IMR-90 (cell line): ENCODE data around the gene MAGI3. TPM values are rescaled to one million over a fixed set of nuclear protein-coding genes. Genes with fewer than 3 reads are reported as not detected.

Experiments used
- ATAC-seq: fragments of 200-7000 bp; cut with Tn5 transposase; 2 replicates; pipeline ENCODE4 v1.9.1; 2020; ENCODE audit warnings: low read depth, mild to moderate bottlenecking, moderate library complexity
- BruUV-seq: library from RNA; stranded (reverse); fragments of 400-500 nt; replicated peaks from 2 replicates; lab custom pipeline; 2021; lab: Mats Ljungman, UMichigan
- CTCF ChIA-PET: fragments of 300-600 bp; formaldehyde crosslinking; extraction: SDS; loops from one replicate; lab custom pipeline; 2021; ENCODE audit warnings: antibody characterized with exemption; lab: Yijun Ruan, JAX
- POLR2A ChIA-PET: fragments of 300-600 bp; sonication (Branson Sonifier 250); formaldehyde crosslinking; loops from one replicate; lab custom pipeline; 2022; ENCODE audit warnings: antibody characterized with exemption; ENCODE audit not compliant: unreplicated experiment; lab: Charles Lee
- DNase-seq: peaks from one replicate; pipeline ENCODE4 v3.0.0; 2013
- H2AFZ ChIP-seq: replicated peaks from 2 replicates; pipeline ENCODE3; 2013; ENCODE audit warnings: low read length, mild to moderate bottlenecking; ENCODE audit not compliant: poor library complexity
- H2AK5ac ChIP-seq: 2 replicates; pipeline ENCODE4 v1.6.1; 2013; ENCODE audit warnings: low read depth, low read length, inconsistent platforms
- H2AK9ac ChIP-seq: replicated peaks from 2 replicates; pipeline ENCODE3; 2013; ENCODE audit warnings: mild to moderate bottlenecking, low read depth, low read length, moderate library complexity; ENCODE audit not compliant: poor library complexity
- H2BK120ac ChIP-seq: 2 replicates; pipeline ENCODE4 v1.6.1; 2013; ENCODE audit warnings: low read depth, low read length, inconsistent platforms
- H2BK15ac ChIP-seq: 3 replicates; pipeline ENCODE4 v1.6.1; 2013; ENCODE audit warnings: low read depth, low read length, inconsistent platforms
- H2BK20ac ChIP-seq: 2 replicates; pipeline ENCODE4 v1.6.1; 2013; ENCODE audit warnings: low read depth, mild to moderate bottlenecking, inconsistent platforms, low read length, moderate library complexity
- H2BK5ac ChIP-seq: 2 replicates; pipeline ENCODE4 v1.6.1; 2013; ENCODE audit warnings: mild to moderate bottlenecking, low read depth, low read length, inconsistent platforms; ENCODE audit not compliant: poor library complexity, severe bottlenecking
- H3K14ac ChIP-seq: replicated peaks from 2 replicates; pipeline ENCODE4 v1.6.1; 2013; ENCODE audit warnings: low read depth, low read length, inconsistent platforms
- H3K18ac ChIP-seq: 2 replicates; pipeline ENCODE4 v1.6.1; 2013; ENCODE audit warnings: low read depth, low read length, control low read depth
- H3K23ac ChIP-seq: 2 replicates; pipeline ENCODE4 v1.6.1; 2013; ENCODE audit warnings: low read depth, low read length, inconsistent platforms
- H3K27ac ChIP-seq: 2 replicates; pipeline ENCODE4 v1.5.1; 2013; ENCODE audit warnings: mild to moderate bottlenecking, control low read depth, low read length; ENCODE audit not compliant: insufficient read depth
- H3K27me3 ChIP-seq: 2 replicates; pipeline ENCODE4 v1.6.1; 2013; ENCODE audit warnings: low read length; ENCODE audit not compliant: control insufficient read depth, insufficient read depth
- H3K36me3 ChIP-seq: 2 replicates; pipeline ENCODE4 v1.6.1; 2013; ENCODE audit warnings: low read length, mixed read lengths; ENCODE audit not compliant: control insufficient read depth, insufficient read depth
- H3K4ac ChIP-seq: 2 replicates; pipeline ENCODE4 v1.6.1; 2013; ENCODE audit warnings: low read depth, low read length, inconsistent platforms
- H3K4me1 ChIP-seq: 2 replicates; pipeline ENCODE4 v1.6.1; 2013; ENCODE audit warnings: low read length, mixed read lengths; ENCODE audit not compliant: control insufficient read depth, insufficient read depth
- H3K4me2 ChIP-seq: 2 replicates; pipeline ENCODE4 v1.6.1; 2013; ENCODE audit warnings: low read depth, mild to moderate bottlenecking, control low read depth, low read length, moderate library complexity
- H3K4me3 ChIP-seq: 2 replicates; pipeline ENCODE4 v1.5.1; 2013; ENCODE audit warnings: low read depth, mild to moderate bottlenecking, control low read depth, low read length, moderate library complexity; ENCODE audit not compliant: insufficient read depth
- H3K56ac ChIP-seq: 2 replicates; pipeline ENCODE4 v1.6.1; 2013; ENCODE audit warnings: low read length, inconsistent platforms; ENCODE audit not compliant: insufficient read depth; ENCODE audit errors: extremely low read depth
- H3K79me1 ChIP-seq, 2 experiments: 2 replicates each; pipeline ENCODE4 v1.6.1; 2013; ENCODE audit warnings: low read length in 2 of 2, inconsistent platforms in 1 of 2, low read depth in 1 of 2
- H3K9ac ChIP-seq: 2 replicates; pipeline ENCODE4 v1.6.1; 2013; ENCODE audit warnings: low read depth, low read length, control low read depth
- H3K9me1 ChIP-seq: 2 replicates; pipeline ENCODE4 v1.6.1; 2013; ENCODE audit warnings: low read length, inconsistent platforms; ENCODE audit not compliant: insufficient read depth
- H3K9me3 ChIP-seq: 2 replicates; pipeline ENCODE4 v1.6.1; 2013; ENCODE audit warnings: low read length; ENCODE audit not compliant: control insufficient read depth, insufficient read depth
- H4K20me1 ChIP-seq: 2 replicates; pipeline ENCODE4 v1.6.1; 2013; ENCODE audit warnings: low read length, inconsistent platforms; ENCODE audit not compliant: insufficient read depth
- H4K5ac ChIP-seq: 2 replicates; pipeline ENCODE4 v1.6.1; 2013; ENCODE audit warnings: mild to moderate bottlenecking, low read depth, low read length, control low read depth
- H4K8ac ChIP-seq, 2 experiments: 2 replicates each; pipeline ENCODE4 v1.6.1; 2013; ENCODE audit warnings: low read depth in 2 of 2, low read length in 2 of 2, control low read depth in 1 of 2, inconsistent platforms in 1 of 2
- H4K91ac ChIP-seq: 2 replicates; pipeline ENCODE4 v1.6.1; 2013; ENCODE audit warnings: low read depth, low read length, inconsistent platforms; ENCODE audit not compliant: insufficient read depth
- BHLHE40 ChIP-seq: fragments of 150-350 bp; IDR thresholded peaks from 2 replicates; pipeline ENCODE4 v1.6.1; 2016; ENCODE audit warnings: mild to moderate bottlenecking, low read depth, low read length
- CEBPB ChIP-seq: IDR thresholded peaks from 2 replicates; pipeline ENCODE4 v1.6.1; 2012; ENCODE audit warnings: low read depth, low read length, improper control_type of control experiment
- CHD1 ChIP-seq: IDR thresholded peaks from 2 replicates; pipeline ENCODE4 v1.6.1; 2012; ENCODE audit warnings: low read depth, low read length, improper control_type of control experiment
- FOS ChIP-seq: fragments of 150-350 bp; IDR thresholded peaks from 2 replicates; pipeline ENCODE4 v1.6.1; 2016; ENCODE audit warnings: low read depth, low read length
- MAFK ChIP-seq: IDR thresholded peaks from 2 replicates; pipeline ENCODE4 v1.6.1; 2012; ENCODE audit warnings: low read depth, low read length, improper control_type of control experiment
- MAZ ChIP-seq: IDR thresholded peaks from 2 replicates; pipeline ENCODE4 v1.6.1; 2012; ENCODE audit warnings: low read depth, mild to moderate bottlenecking, low read length, improper control_type of control experiment, moderate library complexity, borderline replicate concordance
- MXI1 ChIP-seq: IDR thresholded peaks from 2 replicates; pipeline ENCODE4 v1.6.1; 2012; ENCODE audit warnings: low read depth, mild to moderate bottlenecking, low read length, moderate library complexity, borderline replicate concordance
- NFE2L2 ChIP-seq: fragments of 150-350 bp; IDR thresholded peaks from 2 replicates; pipeline ENCODE4 v1.6.1; 2016; ENCODE audit warnings: low read depth, mild to moderate bottlenecking, low read length
- POLR2A ChIP-seq: IDR thresholded peaks from 2 replicates; pipeline ENCODE4 v1.6.1; 2012; ENCODE audit warnings: mild to moderate bottlenecking, low read depth, low read length
- RFX5 ChIP-seq: IDR thresholded peaks from 2 replicates; pipeline ENCODE4 v1.8.0; 2012; ENCODE audit warnings: low read depth, mild to moderate bottlenecking, low read length, moderate library complexity
- SMC3 ChIP-seq: fragments of 150-350 bp; IDR thresholded peaks from 2 replicates; pipeline ENCODE4 v1.6.1; 2016; ENCODE audit warnings: low read depth, mild to moderate bottlenecking, antibody characterized with exemption, low read length, moderate library complexity
- WGBS, 2 experiments: methylation state at CpG; one replicate each; pipeline versions ENCODE4 v1.1.5 to v1.1.7; 2013; ENCODE audit warnings: missing lambda C conversion rate in 2 of 2; ENCODE audit not compliant: insufficient read length in 1 of 2; ENCODE audit errors: extremely low coverage in 2 of 2; 5-methylcytosine and 5-hydroxymethylcytosine counted together
- dilution Hi-C: fragments of 300-500 bp; cut with HindIII; formaldehyde crosslinking; loops from one replicate; pipeline ENCODE4 v1.14.3; 2018; ENCODE audit warnings: low sequenced_read_pairs; ENCODE audit not compliant: unreplicated experiment
- in situ Hi-C: fragments of 300-500 bp; cut with MboI; formaldehyde crosslinking; loops from 3 replicates; pipeline ENCODE4 v1.14.3; 2019; ENCODE audit warnings: low sequenced_read_pairs, inconsistent platforms, mixed read lengths
- intact Hi-C: fragments of 100-400 bp; cut with micrococcal nuclease; formaldehyde crosslinking; loops from 2 replicates; pipeline ENCODE4 v1.10.0; 2022
- polyA plus RNA-seq, 3 experiments: library from polyadenylated mRNA; depleted of rRNA; stranded (reverse); fragments of >200 nt; gene quantifications; 2 replicates each; pipeline ENCODE4 v1.2.3, GENCODE V29; 2012; ENCODE audit warnings: low replicate concordance in 1 of 3
- total RNA-seq: library from RNA; depleted of rRNA; stranded (reverse); fragments of >200 nt; gene quantifications from 2 replicates; pipeline ENCODE4 v1.2.3, GENCODE V29; 2012
- TF ChIP-seq, protein P1 (sequence below): fragments of 150-350 bp; IDR thresholded peaks from 2 replicates; pipeline ENCODE4 v1.6.1; 2016; ENCODE audit warnings: low read depth, mild to moderate bottlenecking, low read length, moderate library complexity, borderline replicate concordance
- TF ChIP-seq, protein P2 (sequence below): fragments of 150-350 bp; IDR thresholded peaks from 2 replicates; pipeline ENCODE4 v1.6.1; 2017; ENCODE audit warnings: mild to moderate bottlenecking, antibody characterized with exemption, low read length, low read depth

Gene MAGI3
- total and polyA plus RNA-seq, 2 of the 4 experiments (the other 2 are of a cell fraction), result 2.5 to 8.8 TPM

GRCh38 chr1:113545626-113546025, 155.3 kb downstream of the MAGI3 start:
- Histone ChIP-seq H3K36me3 (no peaks in the 10 kb centered on the region), H3K14ac (no peak overlapping the region), H4K8ac (no peak overlapping the region; a peak in 1 of 4 replicates), H3K9ac (no peak overlapping the region), H3K79me1 (peaks cover 10 to 33% of the 10 kb centered on the region in 2 experiments; a peak in 3 of 4 replicates), H3K9me3 (no peaks in the 10 kb centered on the region), H2AK5ac (no peak overlapping the region), H3K27me3 (no peaks in the 10 kb centered on the region), H3K9me1 (peaks cover 3% of the 10 kb centered on the region; the same call in 1 of the 2 replicates), H2BK15ac (no peak overlapping the region), H2AFZ (no peak overlapping the region), H3K4ac (no peak overlapping the region), H3K23ac (no peak overlapping the region), H2AK9ac (no peak overlapping the region), H3K27ac (no peak overlapping the region), H4K91ac (no peak overlapping the region), H2BK120ac (no peak overlapping the region), H3K4me1 (peaks cover 7% of the 10 kb centered on the region), H4K20me1 (no peaks in the 10 kb centered on the region), H3K18ac (no peak overlapping the region), H3K4me3 (no peak overlapping the region), H2BK5ac (no peak overlapping the region), H2BK20ac (no peak overlapping the region), H3K4me2 (no peak overlapping the region), H4K5ac (no peak overlapping the region), H3K56ac (no peak overlapping the region)
- CTCF ChIA-PET, result no interaction called here
- in situ Hi-C loops, result no loop called here
- ATAC-seq, result no peak
- no TSS peak for BruUV-seq
- intact Hi-C loops, result loop anchor here (5.0 kb wide), 1 partner anchor 37 kb away; no protein-coding TSS in a partner anchor
- dilution Hi-C loops, result no loop called here
- POLR2A ChIA-PET, result no interaction called here
- no peak for DNase-seq
- WGBS, 2 experiments, result no CpG with 5 or more reads among the region's 2 CpGs
- TF ChIP-seq, protein P1, sequence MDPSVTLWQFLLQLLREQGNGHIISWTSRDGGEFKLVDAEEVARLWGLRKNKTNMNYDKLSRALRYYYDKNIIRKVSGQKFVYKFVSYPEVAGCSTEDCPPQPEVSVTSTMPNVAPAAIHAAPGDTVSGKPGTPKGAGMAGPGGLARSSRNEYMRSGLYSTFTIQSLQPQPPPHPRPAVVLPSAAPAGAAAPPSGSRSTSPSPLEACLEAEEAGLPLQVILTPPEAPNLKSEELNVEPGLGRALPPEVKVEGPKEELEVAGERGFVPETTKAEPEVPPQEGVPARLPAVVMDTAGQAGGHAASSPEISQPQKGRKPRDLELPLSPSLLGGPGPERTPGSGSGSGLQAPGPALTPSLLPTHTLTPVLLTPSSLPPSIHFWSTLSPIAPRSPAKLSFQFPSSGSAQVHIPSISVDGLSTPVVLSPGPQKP, result no peak
- TF ChIP-seq BHLHE40 (no peak), POLR2A (no peak), MAFK (no peak), FOS (no peak), NFE2L2 (no peak), CHD1 (no peak), MXI1 (no peak), CEBPB (no peak), SMC3 (no peak), RFX5 (no peak), MAZ (no peak)
- TF ChIP-seq, protein P2, sequence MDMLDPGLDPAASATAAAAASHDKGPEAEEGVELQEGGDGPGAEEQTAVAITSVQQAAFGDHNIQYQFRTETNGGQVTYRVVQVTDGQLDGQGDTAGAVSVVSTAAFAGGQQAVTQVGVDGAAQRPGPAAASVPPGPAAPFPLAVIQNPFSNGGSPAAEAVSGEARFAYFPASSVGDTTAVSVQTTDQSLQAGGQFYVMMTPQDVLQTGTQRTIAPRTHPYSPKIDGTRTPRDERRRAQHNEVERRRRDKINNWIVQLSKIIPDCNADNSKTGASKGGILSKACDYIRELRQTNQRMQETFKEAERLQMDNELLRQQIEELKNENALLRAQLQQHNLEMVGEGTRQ, result no peak
